NOMO-1 (cell line): ENCODE results near the gene CTNS.

ENCODE experiments used
- DNase-seq, 2 experiments: peaks; one replicate each; lab custom pipeline; 2025; ENCODE audit not compliant: unreplicated experiment in 2 of 2; lab: John Stamatoyannopoulos, UW

CTNS gene

DNA sequence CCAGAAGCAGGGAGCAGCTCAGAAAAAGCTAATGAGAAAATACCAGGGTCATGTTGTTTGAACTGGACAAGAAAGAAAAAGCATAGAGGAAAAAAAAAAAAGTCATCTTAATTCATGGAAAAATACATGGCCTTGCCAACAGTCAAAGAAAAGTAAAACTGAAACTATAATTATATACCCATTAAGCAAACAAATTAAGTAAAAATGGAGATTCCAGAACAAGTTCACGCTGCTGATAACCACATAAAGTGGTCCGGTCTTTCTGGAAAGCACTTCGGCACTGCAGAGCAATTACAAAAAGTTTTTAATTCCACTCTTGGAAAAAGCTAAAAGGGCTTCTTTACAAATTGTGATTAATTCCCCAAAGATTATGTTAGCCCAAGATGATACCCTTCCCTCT, 71.8 kb downstream of the CTNS start:
- no peak for DNase-seq

DNA sequence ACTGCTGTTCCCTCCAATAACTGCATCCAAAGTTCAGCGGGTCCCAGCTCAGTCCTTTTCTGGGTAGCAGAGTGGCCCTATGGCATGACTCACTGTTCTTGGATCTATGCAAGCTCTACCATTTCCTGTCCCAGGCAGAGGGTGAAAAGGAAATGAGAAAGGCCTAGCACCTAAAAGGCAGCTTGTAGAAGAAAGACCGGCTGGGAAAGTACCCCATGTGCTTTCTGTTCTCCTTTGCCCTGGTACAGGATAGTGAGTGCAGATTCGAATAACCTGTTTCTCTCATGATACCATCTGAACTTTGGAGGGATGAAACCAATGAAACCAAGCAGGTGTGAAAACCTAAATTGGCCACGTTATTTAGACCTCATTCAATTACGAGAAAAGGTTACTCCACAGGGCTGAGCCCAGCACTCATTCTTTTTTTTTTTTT, 74.4 kb downstream of the CTNS start:
- DNase-seq: peak; percentile 81 to 93
